Inflammatory macrophage (primary cell): Measurements from ENCODE around the gene TFDP1.

Experiments
- DNase-seq, 2 donors: peaks; one replicate each; pipeline ENCODE4 v3.0.0-alpha.2; 2020 to 2022

TFDP1 gene

DNA sequence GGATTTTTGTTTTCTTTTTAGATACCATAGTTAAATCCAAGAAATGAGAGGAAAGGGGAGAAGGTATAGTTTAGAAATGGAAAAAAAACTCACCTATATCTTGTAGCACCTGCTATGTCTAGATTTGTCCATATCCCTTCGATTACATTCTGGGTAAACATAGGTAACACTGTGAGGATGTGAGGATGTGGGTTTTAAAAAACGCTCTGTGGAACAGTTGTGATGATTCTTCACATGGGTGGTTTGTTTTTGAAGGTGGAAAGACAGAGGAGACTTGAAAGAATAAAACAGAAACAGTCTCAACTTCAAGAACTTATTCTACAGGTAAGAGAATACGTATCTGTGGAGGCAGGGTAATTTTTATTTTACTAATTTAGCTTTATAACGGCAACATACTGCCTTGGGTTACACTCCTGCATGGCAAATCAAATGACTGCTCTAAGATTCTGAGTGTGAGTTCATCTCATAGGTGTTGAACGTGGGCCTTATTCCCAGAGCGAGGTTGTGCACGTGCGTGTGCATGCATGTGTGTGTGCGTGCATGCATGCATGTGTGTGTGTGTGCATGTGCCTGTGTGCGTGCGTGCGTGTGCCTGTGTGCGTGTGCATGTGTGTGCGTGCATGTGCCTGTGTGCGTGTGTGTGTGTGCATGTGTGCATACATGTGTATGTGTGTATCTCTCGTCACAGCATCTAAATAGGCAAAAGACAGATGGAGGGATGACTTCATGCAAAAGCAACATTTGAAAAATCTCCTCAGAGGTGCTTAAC lies 49.9 kb downstream of the TFDP1 start:
- no peak for DNase-seq

DNA sequence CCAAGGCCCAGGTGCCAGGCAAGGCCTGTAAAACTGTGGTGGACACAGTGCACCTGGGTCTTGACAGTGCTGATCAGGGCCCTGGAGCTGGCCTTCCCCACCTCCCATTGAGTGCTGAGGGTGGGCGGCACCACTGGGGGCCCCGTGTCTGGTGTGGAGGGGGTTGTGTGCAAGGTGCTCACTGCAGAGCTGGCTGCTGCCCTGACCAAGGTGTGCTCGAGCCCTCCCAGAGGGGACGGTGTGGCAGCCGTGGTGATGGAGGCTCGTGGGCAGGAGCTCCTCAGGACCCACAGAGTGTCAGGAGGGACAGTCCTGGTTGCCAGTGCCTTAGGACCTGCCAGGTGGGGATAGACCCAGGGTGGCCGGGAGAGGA lies 50.5 kb downstream of the TFDP1 start:
- DNase-seq = no peak

DNA sequence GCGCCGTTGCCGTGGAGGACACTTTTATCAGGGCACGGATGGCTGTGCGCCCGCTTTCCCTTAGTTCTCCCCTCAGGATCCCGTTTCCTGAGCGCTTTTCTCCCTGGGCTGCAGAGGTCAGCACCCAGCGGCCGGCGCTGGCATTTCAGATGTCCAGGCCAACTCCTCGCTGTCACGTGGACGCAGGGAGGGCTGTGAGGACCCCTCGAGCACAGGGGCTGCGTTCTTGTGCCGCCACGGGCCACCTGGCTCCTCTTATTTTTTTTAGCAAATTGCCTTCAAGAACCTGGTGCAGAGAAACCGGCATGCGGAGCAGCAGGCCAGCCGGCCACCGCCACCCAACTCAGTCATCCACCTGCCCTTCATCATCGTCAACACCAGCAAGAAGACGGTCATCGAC lies 51.2 kb downstream of the TFDP1 start:
- DNase-seq = no peak

DNA sequence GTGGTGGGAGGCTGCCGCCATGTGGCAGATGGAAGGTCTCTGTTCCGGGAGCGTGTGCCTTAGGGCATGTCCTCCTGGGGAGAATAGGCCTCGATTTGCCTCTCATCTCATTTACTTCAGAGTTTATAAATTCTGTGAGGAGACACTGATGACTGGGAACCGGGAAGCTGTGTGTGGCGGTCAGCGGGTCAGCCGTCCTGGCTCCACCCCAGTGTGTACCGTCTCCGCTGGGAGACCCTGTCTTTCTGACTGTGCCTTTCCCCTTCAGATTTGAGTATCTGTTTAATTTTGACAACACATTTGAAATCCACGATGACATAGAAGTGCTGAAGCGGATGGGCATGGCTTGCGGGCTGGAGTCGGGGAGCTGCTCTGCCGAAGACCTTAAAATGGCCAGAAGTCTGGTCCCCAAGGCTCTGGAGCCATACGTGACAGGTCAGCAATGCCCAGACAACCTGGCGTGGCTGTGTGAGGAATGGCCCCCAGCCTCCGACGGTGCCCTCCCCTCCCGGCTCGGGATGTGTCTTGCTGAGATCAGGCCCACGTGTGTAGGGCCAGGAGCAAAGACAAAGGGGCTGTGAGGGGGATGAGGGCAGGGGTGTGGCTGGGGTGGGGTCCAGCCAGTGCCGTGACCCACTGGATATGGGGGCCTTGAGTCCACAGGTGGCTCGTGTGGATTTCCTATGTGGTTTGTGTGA lies 51.9 kb downstream of the TFDP1 start:
- DNase-seq = no peak

DNA sequence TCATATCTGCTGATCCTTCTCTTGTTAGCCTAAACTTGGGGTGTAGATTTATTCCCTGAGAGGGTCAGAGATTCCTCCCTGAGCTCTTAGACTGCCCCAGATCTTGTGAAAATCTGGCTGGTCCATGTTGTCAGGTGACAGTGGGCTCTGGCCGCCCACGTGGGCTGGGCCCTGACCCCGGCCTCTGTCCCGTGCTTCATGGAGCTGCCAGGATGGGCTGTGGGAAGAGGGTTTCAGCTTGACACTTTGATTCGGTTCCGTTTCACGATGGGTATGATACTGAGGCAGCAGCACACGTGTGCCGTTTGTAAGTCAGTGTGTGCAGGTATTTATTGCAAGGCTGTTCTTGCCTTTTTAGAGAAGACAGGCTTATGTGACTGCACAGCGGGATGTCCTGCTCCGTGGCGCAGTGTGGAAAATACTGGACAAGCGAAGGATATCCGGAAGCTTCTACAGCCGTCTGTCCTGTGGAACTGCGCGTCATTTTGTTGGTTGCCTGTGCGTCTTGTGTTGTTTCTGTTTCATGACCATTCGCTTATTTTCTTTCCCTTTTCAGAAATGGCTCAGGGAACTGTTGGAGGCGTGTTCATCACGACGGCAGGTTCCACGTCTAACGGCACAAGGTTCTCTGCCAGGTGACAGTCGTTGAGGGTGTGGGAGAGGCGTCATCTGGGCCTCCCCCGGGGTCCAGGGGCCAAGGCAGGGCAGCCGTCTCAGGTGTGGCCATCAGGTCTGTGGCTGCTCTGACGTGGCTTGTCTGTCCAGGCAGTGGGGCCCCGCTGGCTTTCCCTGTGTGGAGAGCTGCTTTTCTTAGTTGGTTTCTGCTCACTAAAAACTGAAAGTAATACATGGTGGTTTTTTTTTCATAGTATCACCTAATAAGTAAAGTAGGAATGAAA lies 53.0 kb downstream of the TFDP1 start:
- no peak for DNase-seq

DNA sequence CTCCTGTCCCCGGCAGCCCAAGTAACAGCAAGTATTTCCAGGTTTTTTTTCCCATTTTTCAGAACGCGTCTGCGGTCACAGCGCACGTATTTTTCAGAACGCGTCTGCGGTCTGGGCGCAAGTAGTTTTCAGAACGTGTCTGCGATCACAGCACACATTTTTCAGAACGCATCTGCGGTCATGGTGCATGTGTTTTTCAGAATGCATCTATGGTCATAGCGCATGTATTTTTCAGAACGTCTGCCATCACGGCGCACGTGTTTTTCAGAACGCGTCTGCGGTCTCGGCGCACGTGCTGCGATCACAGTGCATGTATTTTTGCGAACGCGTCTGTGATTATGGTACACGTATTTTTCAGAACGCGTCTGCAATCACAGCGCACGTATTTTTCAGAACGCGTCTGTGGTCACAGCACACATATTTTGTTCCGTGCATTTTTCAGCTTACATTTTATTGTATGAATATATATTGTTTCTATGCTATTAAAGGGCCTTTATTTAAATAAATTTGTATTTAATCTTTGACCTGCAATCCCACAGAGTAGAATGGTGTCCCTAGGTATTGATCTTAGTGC lies 53.7 kb downstream of the TFDP1 start:
- DNase-seq = no peak

DNA sequence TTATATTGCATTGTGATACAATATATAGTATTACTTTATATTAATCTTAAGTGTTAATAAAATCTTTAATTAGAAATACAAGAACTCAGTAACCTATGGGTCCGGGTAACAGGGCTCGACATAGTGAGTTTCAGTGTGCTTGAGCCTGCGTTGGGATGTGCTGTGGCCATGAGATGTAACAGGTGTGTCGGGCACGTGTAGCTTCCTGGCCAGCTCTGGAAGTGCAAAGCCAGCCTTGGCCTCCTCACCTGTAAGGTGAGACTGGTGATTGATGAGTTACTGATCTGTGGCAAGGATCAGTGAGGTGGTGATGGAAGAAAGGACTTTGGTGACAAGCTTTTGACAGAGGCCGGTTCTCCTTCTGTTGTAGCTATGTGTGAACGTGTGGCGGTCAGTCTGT lies 54.3 kb downstream of the TFDP1 start:
- DNase-seq = no peak

DNA sequence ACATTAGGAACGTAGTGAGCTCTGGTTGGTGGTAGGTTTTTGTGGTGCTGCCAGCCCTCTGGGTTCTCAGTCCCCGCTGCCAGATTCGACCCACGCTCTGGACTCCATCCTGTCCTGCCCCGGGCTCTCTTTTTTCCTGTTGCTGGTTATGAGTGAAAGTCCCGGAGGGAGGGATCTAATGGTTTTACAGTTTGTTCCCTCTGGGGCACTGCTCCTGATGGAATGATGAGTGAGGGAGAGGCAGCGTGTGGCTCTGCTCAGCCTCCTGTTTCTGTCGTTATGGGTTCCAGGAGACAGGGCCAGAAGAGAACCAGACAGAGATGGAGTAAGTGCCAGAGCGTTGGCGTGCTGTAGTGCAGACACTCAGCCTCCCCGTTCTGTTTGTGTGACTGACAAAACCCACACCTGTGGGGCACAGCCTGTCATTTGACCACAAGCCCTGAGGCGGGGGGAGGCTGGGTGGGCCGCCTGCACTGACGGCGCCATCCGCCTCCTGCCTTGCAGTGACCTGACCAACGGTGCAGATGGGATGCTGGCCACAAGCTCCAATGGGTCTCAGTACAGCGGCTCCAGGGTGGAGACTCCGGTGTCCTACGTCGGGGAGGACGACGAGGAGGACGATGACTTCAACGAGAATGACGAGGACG lies 55.2 kb downstream of the TFDP1 start:
- DNase-seq = no peak

DNA sequence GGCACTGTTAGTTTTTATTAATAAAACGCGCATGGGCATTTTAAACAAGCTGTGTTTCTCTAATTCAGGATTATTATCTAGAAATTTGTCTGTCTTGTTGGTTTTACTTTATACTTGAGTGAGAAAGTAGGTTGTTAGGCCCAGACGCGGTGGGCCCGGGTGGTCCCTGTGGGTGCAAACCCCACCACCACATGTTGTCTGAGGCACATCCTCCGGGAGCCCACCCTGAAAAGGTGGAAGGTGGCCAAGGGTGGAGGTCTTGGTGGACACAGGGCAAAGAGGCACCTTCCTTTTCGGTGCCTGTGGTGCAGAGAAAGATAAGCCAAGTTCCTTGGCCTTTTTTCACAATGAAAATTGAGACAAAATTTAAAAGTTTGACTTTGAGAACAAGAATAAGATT lies 56.9 kb downstream of the TFDP1 start:
- DNase-seq = no peak

DNA sequence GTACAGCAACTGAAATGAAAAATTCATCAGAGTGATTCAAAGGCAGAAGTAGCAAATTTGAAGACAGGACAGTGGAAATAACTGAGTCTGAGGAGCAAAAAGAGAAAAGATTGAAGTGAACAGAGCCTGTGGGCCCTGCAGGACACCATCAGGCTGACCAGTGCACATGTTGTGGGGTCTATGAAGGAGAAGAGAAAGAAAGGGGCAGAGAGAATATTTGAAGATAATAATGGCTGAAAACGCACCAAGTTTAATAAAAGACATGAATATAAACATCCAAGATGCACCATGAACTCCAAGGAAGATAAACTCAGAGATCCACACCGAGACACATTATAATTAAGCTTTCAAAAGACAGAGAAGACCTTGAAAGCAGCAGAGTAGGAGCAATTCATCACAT lies 58.0 kb downstream of the TFDP1 start:
- DNase-seq = no peak

DNA sequence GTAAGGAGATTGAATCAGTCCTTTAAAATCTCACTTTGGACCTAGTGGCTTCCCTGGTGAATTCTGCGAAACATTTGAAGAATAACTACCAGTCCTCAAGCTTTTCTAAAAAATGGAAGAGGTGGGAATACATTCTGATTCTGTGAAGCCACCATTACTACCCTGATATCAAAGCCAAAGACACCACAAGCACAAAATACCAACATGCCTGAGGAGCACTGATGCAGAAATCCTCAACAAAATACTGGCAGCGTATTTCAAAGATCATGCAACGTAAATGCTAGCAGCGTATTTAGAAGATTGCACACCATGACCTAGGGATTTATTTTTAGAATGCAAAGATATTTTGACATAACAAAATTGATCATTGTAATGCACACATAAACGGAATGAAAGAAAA lies 59.0 kb downstream of the TFDP1 start:
- DNase-seq = no peak

DNA sequence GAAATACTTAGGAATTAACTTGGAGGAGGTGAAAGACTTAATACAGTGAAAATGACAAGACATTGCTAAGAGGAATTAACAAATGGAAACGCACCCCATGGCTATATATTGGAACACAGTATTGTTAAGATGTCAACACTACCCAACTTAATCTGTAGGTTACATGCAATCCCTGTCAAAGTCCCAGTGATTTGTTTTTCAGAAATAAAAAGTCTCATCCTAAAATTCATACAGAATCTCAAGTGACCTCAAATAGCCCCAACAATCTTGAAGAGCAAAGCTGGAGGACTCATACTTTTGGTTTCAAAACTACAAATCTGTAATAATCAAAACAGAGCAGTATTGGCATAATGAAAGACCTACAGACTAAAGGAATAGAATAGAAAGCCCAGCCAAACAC lies 60.2 kb downstream of the TFDP1 start:
- DNase-seq = no peak

DNA sequence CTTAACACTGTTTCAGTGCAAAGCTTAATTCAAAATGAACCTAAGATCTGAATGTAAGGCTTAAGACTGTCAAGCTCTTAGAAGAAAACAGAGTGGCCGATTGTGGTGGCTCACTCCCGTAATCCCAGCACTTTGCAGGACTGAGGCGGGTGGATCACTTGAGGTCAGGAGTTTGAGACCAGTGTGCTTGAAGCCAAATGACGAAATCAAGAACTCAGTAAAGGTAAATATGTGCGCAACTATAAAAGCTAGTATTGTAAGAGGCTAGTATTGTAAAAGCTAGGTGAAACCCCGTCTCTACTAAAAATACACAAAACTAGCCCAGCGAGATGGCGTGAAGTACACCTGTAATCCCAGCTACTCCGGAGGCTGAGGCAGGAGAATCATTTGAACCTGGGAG lies 60.8 kb downstream of the TFDP1 start:
- DNase-seq = no peak

DNA sequence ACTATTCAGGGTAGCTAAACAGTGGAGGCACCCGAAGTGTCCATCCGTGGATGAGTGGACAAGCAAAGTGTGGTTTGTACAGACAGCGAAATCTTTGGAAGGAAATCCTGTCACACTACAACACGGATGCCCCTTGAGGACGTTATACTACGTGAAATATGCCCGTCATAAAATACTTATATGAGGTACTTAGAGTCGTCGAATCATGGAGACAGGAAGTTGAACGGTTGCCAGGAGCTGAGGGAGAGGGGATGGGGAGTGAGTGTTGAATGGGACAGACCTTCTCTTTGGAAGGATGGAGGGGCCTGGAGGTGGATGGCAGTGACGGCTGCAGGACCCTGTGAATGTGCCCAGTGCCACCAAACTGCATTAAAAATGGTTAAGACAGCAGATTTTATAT lies 61.8 kb downstream of the TFDP1 start:
- no peak for DNase-seq

DNA sequence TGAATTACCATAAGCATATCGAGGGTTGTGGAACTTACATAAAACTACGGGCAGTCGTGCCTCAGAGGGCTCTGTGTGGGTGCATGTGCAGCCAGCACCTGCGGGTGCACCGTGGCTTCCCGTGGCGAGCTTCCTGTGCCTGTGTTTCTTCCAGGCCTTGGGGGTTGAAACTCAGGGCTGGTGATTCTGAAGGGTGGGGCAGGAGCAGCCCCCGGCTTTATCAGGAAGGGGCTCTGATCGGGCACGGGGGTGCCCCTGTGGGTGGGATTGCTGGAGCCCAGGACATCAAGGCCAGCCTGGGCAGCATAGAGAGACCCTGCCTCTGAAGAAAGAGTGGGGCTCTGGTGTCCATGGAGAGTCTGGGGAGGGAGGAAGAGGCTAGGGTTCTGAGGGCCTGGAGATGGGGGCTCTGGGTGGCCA lies 62.4 kb downstream of the TFDP1 start:
- no peak for DNase-seq

DNA sequence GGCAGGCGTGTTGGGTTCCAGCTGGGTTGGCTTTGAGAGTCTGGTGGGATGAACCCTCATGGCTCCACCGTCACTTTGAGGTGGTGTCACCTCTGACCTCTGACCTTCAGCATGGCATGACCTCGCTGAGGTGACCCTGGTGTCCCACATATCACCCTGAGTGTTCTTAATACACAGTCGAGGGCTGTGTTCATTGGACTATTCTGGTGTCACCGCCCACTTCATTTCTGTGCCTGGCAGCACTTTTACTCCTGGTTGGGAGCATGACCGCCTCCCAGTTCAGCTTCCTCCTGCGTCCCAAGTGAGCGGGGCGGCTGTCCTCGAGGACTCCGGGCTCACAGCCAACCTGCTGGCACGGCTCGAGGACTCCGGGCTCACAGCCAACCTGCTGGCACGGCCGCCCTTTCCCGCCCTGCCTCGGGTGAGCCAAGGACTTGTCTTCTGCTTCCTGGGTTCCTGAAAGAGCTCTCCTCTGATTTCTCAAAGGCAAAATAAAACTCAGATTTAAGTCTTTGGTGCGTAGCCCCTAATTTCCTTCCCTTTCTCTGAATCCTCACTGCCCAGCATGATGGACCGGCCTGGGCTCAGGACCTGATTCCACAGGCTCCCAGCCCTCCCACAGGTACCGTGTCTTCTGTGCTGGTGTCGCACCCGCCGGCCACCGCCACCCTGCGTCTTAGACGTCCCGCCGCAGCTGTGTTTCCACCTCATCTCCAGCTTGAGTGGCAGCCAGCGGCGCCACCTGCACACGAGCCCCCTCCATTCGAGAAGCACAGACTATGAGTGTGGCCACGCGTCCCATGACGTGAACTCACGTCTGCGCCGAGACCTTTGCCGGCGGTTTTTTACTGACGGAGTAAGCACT lies 63.0 kb downstream of the TFDP1 start:
- peak in 1 of 2 donors; percentile 16 for DNase-seq

DNA sequence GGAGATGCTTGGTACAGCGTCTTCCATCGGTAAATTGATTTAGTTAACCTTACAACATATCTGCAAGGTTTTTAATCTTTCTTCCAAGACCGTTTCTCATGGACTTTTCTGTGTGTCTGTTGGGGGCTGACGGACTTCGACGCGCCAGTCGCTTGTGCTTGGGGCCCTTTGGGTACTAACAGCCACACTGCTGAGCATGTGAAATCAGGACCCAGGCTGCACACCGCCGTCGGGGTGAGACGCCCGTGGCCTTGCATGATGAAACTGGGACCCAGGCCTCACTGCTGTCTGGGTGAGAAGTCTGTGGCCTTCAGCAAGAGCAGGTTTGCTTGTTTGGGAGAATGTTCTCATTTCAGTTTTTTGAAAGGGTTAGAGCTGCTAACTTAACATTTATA lies 63.7 kb downstream of the TFDP1 start:
- DNase-seq = no peak

DNA sequence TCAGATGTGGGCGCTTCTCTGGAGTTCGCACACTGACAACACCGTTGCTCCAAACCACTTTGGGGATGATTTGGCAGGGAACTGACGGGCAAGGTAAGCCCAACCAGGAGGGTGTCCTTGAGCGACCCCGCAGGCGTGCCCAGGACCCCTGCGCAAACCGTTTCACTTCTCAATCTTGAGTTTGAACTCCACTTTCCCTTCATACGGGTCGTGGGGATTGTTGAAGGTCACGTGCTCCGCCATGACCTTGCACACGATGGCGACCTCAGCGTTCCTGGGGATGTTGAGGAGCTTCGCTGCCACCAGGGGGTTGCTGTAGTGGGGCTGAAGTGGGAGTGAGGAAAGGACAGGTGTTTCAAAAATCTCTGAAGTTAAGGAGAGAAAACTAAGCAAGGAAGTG lies 64.7 kb downstream of the TFDP1 start:
- no peak for DNase-seq

DNA sequence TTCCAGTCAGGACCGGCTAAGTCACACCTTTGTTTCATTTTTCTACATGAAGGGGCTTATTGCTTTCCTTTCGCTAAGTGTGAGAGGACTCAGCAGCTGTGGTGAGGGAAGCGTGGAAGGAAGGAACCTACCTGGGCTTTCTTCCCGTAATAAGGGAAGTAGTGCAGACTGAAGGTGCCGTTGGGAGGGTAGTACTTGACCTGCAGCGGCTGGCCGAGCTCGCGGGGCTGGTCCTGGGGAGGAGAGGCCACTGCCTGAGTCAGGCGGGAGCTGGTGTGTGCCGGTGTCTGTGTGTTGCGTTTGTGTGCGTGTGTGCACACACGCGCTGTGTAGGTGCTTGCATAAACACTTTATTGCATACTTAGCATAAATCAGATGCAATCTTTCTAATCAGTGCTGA lies 65.7 kb downstream of the TFDP1 start:
- no peak for DNase-seq

DNA sequence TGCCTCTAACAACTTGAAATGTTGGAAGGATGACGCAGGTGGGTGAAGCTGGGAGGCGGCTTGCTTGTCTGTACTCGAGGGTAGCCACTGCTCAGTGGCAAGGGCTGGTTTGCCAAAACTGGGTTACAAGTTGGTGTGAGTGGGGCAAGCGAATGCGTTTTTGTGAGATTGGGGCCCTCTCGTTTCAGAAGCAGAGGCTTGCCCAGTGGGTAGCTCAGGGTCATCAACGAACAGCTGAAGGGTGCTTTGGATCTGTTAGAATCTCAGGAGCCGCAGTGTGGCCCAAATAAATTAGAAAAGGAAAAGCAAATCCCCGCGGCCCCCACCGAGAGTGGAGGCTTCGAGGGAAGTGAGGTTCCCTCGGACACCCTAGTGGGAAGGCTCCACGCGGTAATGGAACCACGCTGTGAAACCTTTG lies 66.2 kb downstream of the TFDP1 start:
- DNase-seq = no peak
